ENCODE results near the gene F2R.
A peak's percentile ranks its signal among the peaks of the same experiment; 100 is the strongest.
"Not testable (repeated sequence)": the region's sequence is repeated elsewhere in the genome, so short reads cannot be mapped to it uniquely, and the experiment has no call there.

Gene F2R

GRCh38 chr5:76715736-76716455, at the start of gene F2R:
Gene F2R, plus strand, starts transcription at chr5:76716126. Its CDS starts 182 bp downstream, at chr5:76716308.
- peak; percentile 37 for DNase-seq

DNA sequence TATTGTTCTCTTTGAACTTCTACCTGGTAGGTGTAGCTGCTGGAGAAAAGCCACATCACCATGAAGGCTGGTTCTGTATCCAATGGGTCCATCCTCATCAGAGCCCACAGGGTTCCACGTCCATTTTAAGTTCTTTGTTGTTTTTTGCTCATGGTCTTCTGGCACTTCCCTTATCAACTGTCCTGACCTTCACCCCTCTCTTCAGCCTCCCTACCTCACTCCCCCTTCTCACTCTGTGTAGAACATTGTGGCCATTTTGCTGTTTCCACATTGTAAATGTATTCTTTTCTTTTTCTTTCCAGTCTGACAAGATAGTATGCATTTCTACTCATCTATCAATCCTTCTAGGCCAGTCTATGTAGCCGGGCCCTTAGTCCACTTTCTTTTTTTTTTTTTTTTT, 48.4 kb upstream of the F2R start:
- DNase-seq, result no peak

DNA sequence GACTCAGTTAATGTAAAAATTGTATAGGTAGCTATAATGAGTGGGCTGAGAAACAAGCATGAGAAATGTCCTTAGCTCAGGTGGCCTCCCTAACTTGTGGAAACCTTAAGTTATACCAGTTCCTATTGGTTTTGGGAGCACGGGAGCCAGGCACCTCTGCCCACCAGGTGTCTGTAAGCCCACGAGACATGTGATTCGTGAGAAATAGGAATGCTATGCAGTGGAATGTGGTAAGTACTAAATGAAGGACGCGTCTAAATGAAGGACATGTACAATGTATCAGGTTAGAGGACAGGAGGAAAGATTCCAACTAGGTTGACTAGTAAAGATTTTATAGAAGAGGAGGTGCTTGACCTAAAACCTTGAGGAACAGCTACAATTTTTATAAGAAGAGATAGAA, 46.7 kb upstream of the F2R start:
- no peak for DNase-seq

- DNase-seq, result no peak
These were observed 45.4 kb upstream of the F2R start for GRCh38 chr5:76670508-76670907.

GRCh38 chr5:76672242-76672641, 43.7 kb upstream of the F2R start:
- DNase-seq, result no peak

- no peak for DNase-seq
These were observed 42.8 kb upstream of the F2R start for GRCh38 chr5:76673125-76673524.

DNA sequence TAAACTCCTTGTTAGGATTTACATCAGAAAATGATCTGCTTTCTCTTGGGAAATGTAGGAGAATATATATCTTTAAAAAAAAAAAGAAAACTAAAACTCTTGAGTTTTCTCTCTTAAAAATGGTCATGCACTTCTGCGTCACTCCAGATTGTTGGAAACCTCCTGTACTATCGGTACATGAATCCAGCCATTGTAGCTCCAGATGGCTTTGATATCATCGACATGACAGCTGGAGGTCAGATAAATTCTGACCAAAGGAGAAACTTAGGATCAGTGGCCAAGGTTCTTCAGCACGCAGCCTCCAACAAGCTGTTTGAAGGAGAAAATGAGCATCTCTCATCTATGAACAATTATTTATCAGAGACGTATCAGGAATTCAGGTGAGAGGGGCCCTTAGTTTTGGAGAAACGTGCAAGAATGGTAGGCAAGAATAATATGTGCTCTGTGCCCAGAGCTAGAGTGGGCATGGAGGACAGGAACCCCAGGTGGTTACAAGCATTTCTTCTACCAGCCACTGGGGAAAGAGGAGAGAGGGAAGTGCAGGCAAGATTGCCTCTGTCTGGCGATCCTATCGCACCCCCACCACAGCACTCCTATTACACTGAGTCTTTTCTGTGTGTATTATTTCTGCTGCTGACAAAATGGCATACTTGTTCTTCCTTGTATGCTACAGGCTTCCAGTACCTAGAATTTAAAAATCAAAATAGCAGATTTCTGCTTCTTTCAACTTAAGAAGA, 41.4 kb upstream of the F2R start:
- DNase-seq, result no peak

DNA sequence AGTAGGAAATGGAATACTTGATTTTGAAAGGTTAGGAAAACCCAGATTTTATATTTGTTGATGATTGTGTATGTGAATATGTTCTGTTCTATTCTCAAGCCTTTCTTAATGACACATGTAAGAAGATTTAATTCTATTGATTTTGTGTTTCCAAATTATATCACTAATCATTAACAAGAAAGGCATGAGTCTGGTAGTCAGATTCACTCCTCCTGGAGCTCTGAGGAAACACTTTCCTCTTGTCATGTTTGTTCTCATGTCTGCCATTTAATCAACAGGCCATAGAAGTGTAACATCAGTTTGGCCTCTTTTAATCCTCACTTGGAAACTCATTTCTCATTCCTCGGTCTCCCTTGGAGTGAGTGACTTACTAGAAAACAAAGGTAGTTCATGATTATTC, 40.6 kb upstream of the F2R start:
- no peak for DNase-seq

DNA sequence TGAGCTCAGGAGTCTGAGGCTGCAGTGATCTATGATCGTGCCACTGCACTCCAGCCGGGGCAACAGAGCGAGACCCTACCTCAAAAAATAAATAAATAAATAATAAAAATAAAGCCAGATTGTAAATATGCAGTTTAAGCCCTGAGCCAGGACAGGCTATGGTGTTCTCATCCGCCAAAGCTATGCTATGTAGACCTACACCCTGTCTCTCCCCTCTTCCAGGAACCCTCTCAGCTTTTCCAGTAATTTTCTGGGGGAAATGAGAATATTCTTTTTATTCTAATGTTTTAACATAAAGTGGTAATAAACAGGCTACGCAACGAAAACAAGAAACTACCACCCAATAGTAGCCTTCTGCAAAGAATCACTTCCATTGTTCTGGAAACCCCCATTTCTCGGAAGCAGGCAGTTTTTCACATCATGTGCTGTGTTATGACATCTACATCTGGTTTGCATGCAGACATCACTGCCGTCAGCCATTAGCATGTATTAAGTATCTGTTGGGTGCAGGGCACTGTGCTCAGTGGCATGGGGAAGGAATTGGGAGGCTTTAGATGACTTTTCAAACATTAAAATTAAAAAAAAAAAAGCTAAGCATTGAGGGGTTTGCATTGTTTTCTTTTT, 38.0 kb upstream of the F2R start:
- DNase-seq, result no peak

- DNase-seq, result no peak
These were observed 36.7 kb upstream of the F2R start for GRCh38 chr5:76679231-76679630.

DNA sequence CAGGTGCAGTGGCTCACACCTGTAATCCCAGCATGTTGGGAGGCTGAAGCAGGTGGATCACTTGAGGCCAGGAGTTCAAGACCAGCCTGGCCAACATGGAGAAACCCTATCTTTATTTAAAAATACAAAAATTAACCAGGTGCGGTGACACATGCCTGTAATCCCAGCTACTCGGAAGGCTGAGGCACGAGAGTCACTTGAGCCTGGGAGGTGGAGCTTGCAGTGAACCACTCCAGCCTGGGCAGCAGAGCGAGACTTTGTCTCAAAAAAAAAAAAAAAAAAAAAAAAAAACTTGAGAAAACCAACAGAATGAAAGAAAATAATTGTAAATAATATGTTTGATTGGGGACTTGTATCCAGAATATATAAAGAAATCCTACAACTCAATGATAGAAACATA, 35.1 kb upstream of the F2R start:
- DNase-seq, result not testable (repeated sequence)

DNA sequence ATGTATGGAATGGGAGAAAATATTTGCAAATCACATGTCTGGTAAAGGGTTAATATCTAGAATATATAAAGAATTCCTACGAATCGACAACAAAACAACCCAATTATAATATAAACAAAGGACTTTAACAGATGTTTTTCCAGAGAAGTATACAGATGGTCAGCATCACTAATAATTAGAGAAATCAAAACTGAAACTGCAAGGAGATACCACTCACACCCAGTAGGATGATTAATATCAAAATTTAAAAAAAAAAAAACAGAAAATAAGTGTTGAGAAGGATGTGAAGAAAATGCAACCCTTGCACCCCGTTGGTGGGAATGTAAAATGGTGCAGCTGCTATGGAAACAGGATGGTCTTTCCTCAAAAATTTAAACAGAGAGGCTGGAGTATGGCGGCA, 34.6 kb upstream of the F2R start:
- DNase-seq, result no peak

DNA sequence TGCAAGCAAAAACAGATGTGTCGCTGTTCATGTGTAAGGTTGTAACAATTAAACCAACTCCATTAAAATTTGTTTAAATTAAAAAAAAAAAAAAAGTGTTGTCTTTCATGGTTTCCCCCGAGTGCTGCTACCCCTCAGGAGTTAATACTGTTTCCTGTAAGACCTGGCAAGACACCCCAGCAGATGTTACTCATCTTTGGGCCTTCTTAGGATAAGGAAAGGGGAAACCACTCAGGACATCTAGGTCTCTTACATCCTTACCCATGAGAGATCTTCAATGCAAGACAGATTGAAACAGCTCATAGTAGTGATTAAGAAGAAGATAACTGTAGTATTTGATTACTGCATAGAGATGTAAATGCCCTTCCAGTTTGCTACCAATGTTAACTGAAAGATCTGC, 33.5 kb upstream of the F2R start:
- no peak for DNase-seq

DNA sequence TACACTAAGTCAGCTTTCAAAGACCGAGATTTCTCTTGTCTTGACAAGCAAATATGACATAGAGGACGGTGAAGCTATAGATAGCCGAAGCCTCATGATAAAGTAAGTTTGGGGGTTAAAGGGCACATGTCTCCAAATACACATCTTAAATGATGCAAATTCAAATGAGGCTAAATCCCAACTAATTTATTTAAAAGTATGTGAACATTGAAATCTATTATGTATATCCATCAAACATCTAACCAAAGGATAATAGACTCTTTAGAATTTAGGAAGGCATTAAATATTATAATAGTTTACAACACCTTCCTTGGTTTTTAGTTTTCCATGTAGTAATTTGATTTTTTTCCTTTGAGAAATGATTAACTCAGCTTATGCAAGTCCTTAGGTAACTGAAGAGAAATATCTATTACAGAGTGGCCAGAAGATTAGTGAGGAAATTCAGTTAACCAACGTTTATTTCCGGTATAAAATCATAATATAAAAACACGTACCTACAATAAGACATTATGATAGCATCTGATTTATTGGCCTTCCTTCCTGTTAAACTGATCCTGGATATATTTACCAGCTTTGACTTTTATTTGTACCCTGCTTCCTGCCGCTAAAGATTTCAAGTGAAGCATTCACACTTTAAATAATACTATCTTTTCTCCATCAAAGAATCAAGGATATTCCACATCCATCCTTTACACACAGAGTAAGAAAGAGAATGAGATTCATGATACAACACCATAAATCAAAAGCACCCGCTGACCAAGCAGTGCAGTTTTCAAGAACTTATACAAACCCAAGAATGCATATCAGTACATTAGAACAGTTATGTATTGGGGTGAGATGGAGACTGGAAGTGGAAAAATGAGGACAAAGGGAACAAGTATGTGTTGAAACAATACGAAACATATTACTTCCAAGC, 31.9 kb upstream of the F2R start:
- DNase-seq, result no peak

DNA sequence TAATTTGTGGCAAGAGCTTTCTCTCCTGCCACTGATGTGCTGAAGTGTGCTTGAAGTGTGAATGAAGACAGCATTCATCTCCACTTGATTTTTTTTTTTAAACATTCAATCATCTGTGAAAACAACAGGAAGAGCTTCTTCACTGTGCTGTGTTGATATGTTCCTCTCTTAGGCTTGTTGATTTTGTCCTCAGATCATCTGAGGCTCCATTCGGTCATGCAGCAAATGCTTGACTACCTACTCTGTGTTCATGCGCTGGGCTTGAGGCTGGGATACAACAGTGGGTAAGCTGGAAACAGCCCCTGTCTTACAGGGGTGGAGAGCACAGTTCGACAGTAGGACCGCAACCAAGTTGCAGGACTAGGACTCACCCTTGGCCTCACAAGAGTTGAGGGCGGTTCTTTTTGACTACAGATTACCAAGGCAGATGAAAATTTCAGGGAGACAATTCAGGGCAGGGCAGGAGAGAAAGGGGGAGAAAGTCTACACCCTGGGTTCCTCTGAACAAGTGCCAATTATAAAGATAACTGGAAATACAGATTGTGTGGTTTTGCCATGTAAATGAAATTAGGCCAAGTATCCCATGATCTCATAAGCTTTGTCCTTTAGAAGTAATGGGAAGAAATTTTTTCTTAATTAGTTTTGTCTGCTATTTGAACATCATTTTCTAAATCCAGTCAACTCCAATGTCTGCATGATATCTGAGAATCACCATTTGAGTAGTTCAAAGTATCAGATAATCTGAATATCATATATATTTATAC, 31.0 kb upstream of the F2R start:
- no peak for DNase-seq

GRCh38 chr5:76685704-76686103, 30.2 kb upstream of the F2R start:
- no peak for DNase-seq

GRCh38 chr5:76688212-76688611, 27.7 kb upstream of the F2R start:
- DNase-seq, result no peak

DNA sequence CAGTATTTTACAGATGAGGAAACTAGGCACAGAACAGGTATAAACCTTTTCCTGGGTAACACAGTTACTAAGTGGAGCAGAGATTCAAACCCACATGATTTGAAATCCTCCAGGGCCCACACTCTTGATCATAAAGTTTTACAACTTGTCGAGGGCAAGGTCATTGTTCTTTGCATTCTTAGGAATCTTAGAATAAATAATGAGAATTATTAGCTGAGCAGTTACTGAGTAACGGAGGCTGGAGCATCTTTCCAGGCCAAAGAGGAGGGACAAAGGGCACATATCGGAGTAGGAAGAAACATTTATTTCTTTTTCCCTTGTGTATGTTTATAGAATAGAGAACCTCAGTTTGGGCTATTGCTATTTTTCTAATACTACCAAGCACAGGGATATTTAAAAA, 27.1 kb upstream of the F2R start:
- DNase-seq, result no peak

DNA sequence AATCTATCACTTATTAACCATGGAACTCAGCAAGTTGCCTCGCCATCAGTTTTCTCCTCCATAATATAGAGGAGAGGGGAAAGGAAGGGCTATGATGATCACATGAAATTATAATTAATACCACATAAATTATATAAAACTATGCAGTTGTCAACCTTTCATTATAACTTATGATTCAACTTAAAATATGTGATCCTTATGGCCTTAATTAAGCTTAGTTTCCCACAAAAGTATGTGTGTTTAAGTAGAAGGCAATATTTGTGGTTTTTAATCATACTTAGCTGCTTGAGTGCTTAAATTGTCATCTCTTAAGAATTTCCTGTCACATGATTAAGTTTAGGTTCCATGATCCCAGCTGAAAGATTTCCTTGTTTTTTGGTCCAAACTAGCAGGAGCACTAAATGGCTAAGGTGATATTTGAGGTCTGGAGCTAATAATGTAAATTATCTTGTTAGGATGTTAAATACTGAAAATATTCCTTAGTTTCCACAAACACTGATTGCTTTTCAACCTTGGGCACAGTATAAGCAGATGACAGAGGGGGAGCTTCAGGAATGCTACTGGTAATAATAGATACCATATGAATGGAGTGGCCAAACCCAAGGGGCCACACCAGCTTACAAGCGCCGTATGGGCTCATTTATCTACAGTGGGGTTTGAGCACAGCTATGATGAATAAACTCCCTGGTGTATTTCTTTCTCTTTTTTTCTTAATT, 26.4 kb upstream of the F2R start:
- no peak for DNase-seq

GRCh38 chr5:76690037-76690679, 25.8 kb upstream of the F2R start:
- no peak for DNase-seq
